ENCODE measurements around the gene WNT16.

Gene WNT16

GRCh38 chr7:121294448-121294992 is 34.3 kb upstream of the WNT16 start:
- H3F3A ChIP-seq (ENCODE audit: insufficient read depth, low read length) = no peaks in the 10 kb centered on the region
- no peaks in the 10 kb centered on the region for H4K20me1 ChIP-seq (ENCODE audit: insufficient read depth, low read length)
- no peaks in the 10 kb centered on the region for H3K4me1 ChIP-seq (ENCODE audit: low read length)
- H3K9ac ChIP-seq (ENCODE audit: low read length) = no peak overlapping the region
- H3K9me2 ChIP-seq (replicated peaks; ENCODE audit: insufficient read depth, low read length) = no peaks in the 10 kb centered on the region
- TF ChIP-seq EZH2 (optimal IDR thresholded peaks at IDR 0.05; ENCODE audit: low read depth, low read length) (no peak), EZH2phosphoT487 (IDR thresholded peaks at IDR 0.05; ENCODE audit: low read length) (no peak), CTCF (IDR thresholded peaks at IDR 0.05; ENCODE audit: low read length) (no peak)
- no peak overlapping the region for H2AFZ ChIP-seq (ENCODE audit: low read length)
- DNase-seq = no peak
- H3K27me3 ChIP-seq (replicated peaks; ENCODE audit: insufficient read depth, low read length) = no peaks in the 10 kb centered on the region
- no peaks in the 10 kb centered on the region for H3K36me3 ChIP-seq (replicated peaks; ENCODE audit: insufficient read depth, low read length)
- no peak overlapping the region for H3K4me3 ChIP-seq (ENCODE audit: low read length)
- H3K79me2 ChIP-seq (ENCODE audit: low read length) = no peaks in the 10 kb centered on the region
- no peak overlapping the region for H3K27ac ChIP-seq (ENCODE audit: low read length)
- H3K9me3 ChIP-seq (replicated peaks; ENCODE audit: insufficient read depth, low read length) = no peaks in the 10 kb centered on the region
- H3K4me2 ChIP-seq (ENCODE audit: low read depth, low read length) = no peak overlapping the region

- no peaks in the 10 kb centered on the region for H3F3A ChIP-seq (ENCODE audit: insufficient read depth, low read length)
- no peak overlapping the region for H3K27ac ChIP-seq (ENCODE audit: low read length)
- H2AFZ ChIP-seq (ENCODE audit: low read length) = no peak overlapping the region
- no peaks in the 10 kb centered on the region for H4K20me1 ChIP-seq (ENCODE audit: insufficient read depth, low read length)
- TF ChIP-seq EZH2 (optimal IDR thresholded peaks at IDR 0.05; ENCODE audit: low read depth, low read length) (no peak), CTCF (IDR thresholded peaks at IDR 0.05; ENCODE audit: low read length) (no peak), EZH2phosphoT487 (IDR thresholded peaks at IDR 0.05; ENCODE audit: low read length) (no peak)
- no peaks in the 10 kb centered on the region for H3K9me2 ChIP-seq (replicated peaks; ENCODE audit: insufficient read depth, low read length)
- H3K4me3 ChIP-seq (ENCODE audit: low read length) = no peak overlapping the region
- H3K4me2 ChIP-seq (ENCODE audit: low read depth, low read length) = no peak overlapping the region
- no peaks in the 10 kb centered on the region for H3K9me3 ChIP-seq (replicated peaks; ENCODE audit: insufficient read depth, low read length)
- H3K9ac ChIP-seq (ENCODE audit: low read length) = no peak overlapping the region
- no peaks in the 10 kb centered on the region for H3K36me3 ChIP-seq (replicated peaks; ENCODE audit: insufficient read depth, low read length)
- no peaks in the 10 kb centered on the region for H3K4me1 ChIP-seq (ENCODE audit: low read length)
- no peak for DNase-seq
- no peaks in the 10 kb centered on the region for H3K27me3 ChIP-seq (replicated peaks; ENCODE audit: insufficient read depth, low read length)
- H3K79me2 ChIP-seq (ENCODE audit: low read length) = no peaks in the 10 kb centered on the region
Measured at GRCh38 chr7:121297843-121298242, 31.0 kb upstream of the WNT16 start.

- no peak overlapping the region for H3K9ac ChIP-seq (ENCODE audit: low read length)
- no peak for DNase-seq
Measured at GRCh38 chr7:121298831-121299239, 30.0 kb upstream of the WNT16 start.

GRCh38 chr7:121300685-121301420 is 27.9 kb upstream of the WNT16 start:
- H3K4me3 ChIP-seq (ENCODE audit: low read length) = no peak overlapping the region
- no peak for DNase-seq
- no peaks in the 10 kb centered on the region for H4K20me1 ChIP-seq (ENCODE audit: insufficient read depth, low read length)
- H3K9ac ChIP-seq (ENCODE audit: low read length) = no peak overlapping the region
- H3K27me3 ChIP-seq (replicated peaks; ENCODE audit: insufficient read depth, low read length) = no peaks in the 10 kb centered on the region
- no peak overlapping the region for H2AFZ ChIP-seq (ENCODE audit: low read length)
- TF ChIP-seq CTCF (IDR thresholded peaks at IDR 0.05; ENCODE audit: low read length) (no peak), EZH2phosphoT487 (IDR thresholded peaks at IDR 0.05; ENCODE audit: low read length) (no peak), EZH2 (optimal IDR thresholded peaks at IDR 0.05; ENCODE audit: low read depth, low read length) (no peak)
- H3K4me1 ChIP-seq (ENCODE audit: low read length) = no peaks in the 10 kb centered on the region
- H3F3A ChIP-seq (ENCODE audit: insufficient read depth, low read length) = no peaks in the 10 kb centered on the region
- H3K9me2 ChIP-seq (replicated peaks; ENCODE audit: insufficient read depth, low read length) = no peaks in the 10 kb centered on the region
- H3K27ac ChIP-seq (ENCODE audit: low read length) = no peak overlapping the region
- H3K9me3 ChIP-seq (replicated peaks; ENCODE audit: insufficient read depth, low read length) = no peaks in the 10 kb centered on the region
- no peaks in the 10 kb centered on the region for H3K79me2 ChIP-seq (ENCODE audit: low read length)
- no peak overlapping the region for H3K4me2 ChIP-seq (ENCODE audit: low read depth, low read length)
- H3K36me3 ChIP-seq (replicated peaks; ENCODE audit: insufficient read depth, low read length) = no peaks in the 10 kb centered on the region

More at GRCh38 chr7:121298831-121299239, 30.0 kb upstream of the WNT16 start:
- Histone ChIP-seq H3K36me3 (replicated peaks; ENCODE audit: insufficient read depth, low read length) (no peaks in the 10 kb centered on the region), H3K9me2 (replicated peaks; ENCODE audit: insufficient read depth, low read length) (no peaks in the 10 kb centered on the region), H3F3A (ENCODE audit: insufficient read depth, low read length) (no peaks in the 10 kb centered on the region), H3K4me3 (ENCODE audit: low read length) (no peak overlapping the region), H3K27me3 (replicated peaks; ENCODE audit: insufficient read depth, low read length) (no peaks in the 10 kb centered on the region), H3K4me2 (ENCODE audit: low read depth, low read length) (no peak overlapping the region), H3K4me1 (ENCODE audit: low read length) (no peaks in the 10 kb centered on the region), H3K9me3 (replicated peaks; ENCODE audit: insufficient read depth, low read length) (no peaks in the 10 kb centered on the region), H3K79me2 (ENCODE audit: low read length) (no peaks in the 10 kb centered on the region), H3K27ac (ENCODE audit: low read length) (no peak overlapping the region), H2AFZ (ENCODE audit: low read length) (no peak overlapping the region), H4K20me1 (ENCODE audit: insufficient read depth, low read length) (no peaks in the 10 kb centered on the region)
- TF ChIP-seq EZH2phosphoT487 (IDR thresholded peaks at IDR 0.05; ENCODE audit: low read length) = no peak
